Measurements from ENCODE around the gene ATP7B.

The ATP7B gene

GRCh38 chr13:51997186-51997585 is 14.1 kb downstream of the ATP7B start:
- DNase-seq (no peak), ATAC-seq (ENCODE audit: insufficient read depth, low read depth) (no peak)
- Histone ChIP-seq H3K4me3 (ENCODE audit: low read depth in 1 of 2, low read length in 2 of 2) (no peak overlapping the region), H3K27ac (ENCODE audit: low read length) (no peak overlapping the region), H3K36me3 (ENCODE audit: insufficient read depth, low read length) (no peaks in the 10 kb centered on the region), H4K20me1 (ENCODE audit: insufficient read depth, low read length) (no peaks in the 10 kb centered on the region), H3K27me3 (ENCODE audit: insufficient read depth, low read length, poor library complexity) (peaks cover 18% of the 10 kb centered on the region), H3K9ac (ENCODE audit: low read depth, low read length) (no peak overlapping the region), H2AFZ (ENCODE audit: low read depth, low read length) (no peak overlapping the region), H3K9me3 (ENCODE audit: insufficient read depth, low read length, severe bottlenecking) (no peaks in the 10 kb centered on the region), H3K79me2 (ENCODE audit: insufficient read depth, low read length) (no peaks in the 10 kb centered on the region), H3K4me2 (ENCODE audit: insufficient read depth, low read length) (no peak overlapping the region), H3K4me1 (ENCODE audit: insufficient read depth, low read length) (no peaks in the 10 kb centered on the region)
- TF ChIP-seq CTCF (IDR thresholded peaks at IDR 0.05; ENCODE audit: borderline replicate concordance, extremely low read depth, low read length, poor library complexity, severe bottlenecking) (no peak), EZH2 (IDR thresholded peaks at IDR 0.05; ENCODE audit: borderline replicate concordance, low read depth, low read length, severe bottlenecking) (no peak)

- no peaks in the 10 kb centered on the region for H3K9me3 ChIP-seq (ENCODE audit: insufficient read depth, low read length, severe bottlenecking)
- H3K27me3 ChIP-seq (ENCODE audit: insufficient read depth, low read length, poor library complexity) = peaks cover 18% of the 10 kb centered on the region
- TF ChIP-seq EZH2 (IDR thresholded peaks at IDR 0.05; ENCODE audit: borderline replicate concordance, low read depth, low read length, severe bottlenecking) (no peak), CTCF (IDR thresholded peaks at IDR 0.05; ENCODE audit: borderline replicate concordance, extremely low read depth, low read length, poor library complexity, severe bottlenecking) (no peak)
- ATAC-seq (ENCODE audit: insufficient read depth, low read depth) (no peak), DNase-seq (no peak)
- H3K4me2 ChIP-seq (ENCODE audit: insufficient read depth, low read length) = no peak overlapping the region
- no peaks in the 10 kb centered on the region for H4K20me1 ChIP-seq (ENCODE audit: insufficient read depth, low read length)
- H3K79me2 ChIP-seq (ENCODE audit: insufficient read depth, low read length) = no peaks in the 10 kb centered on the region
- H3K27ac ChIP-seq (ENCODE audit: low read length) = no peak overlapping the region
- no peak overlapping the region for H3K9ac ChIP-seq (ENCODE audit: low read depth, low read length)
- H3K36me3 ChIP-seq (ENCODE audit: insufficient read depth, low read length) = no peaks in the 10 kb centered on the region
- no peaks in the 10 kb centered on the region for H3K4me1 ChIP-seq (ENCODE audit: insufficient read depth, low read length)
- no peak overlapping the region for H3K4me3 ChIP-seq (ENCODE audit: low read depth in 1 of 2, low read length in 2 of 2)
- H2AFZ ChIP-seq (ENCODE audit: low read depth, low read length) = no peak overlapping the region
Observed at GRCh38 chr13:51996641-51997040, 14.6 kb downstream of the ATP7B start.

- H4K20me1 ChIP-seq (ENCODE audit: insufficient read depth, low read length) = no peaks in the 10 kb centered on the region
- TF ChIP-seq EZH2 (IDR thresholded peaks at IDR 0.05; ENCODE audit: borderline replicate concordance, low read depth, low read length, severe bottlenecking) = no peak
- TF ChIP-seq CTCF (IDR thresholded peaks at IDR 0.05; ENCODE audit: borderline replicate concordance, extremely low read depth, low read length, poor library complexity, severe bottlenecking) = no peak
- no peak overlapping the region for H3K4me2 ChIP-seq (ENCODE audit: insufficient read depth, low read length)
- no peaks in the 10 kb centered on the region for H3K9me3 ChIP-seq (ENCODE audit: insufficient read depth, low read length, severe bottlenecking)
- no peak overlapping the region for H2AFZ ChIP-seq (ENCODE audit: low read depth, low read length)
- ATAC-seq (ENCODE audit: insufficient read depth, low read depth) = no peak; the same call in 2 of the 3 replicates
- no peak for DNase-seq
- H3K9ac ChIP-seq (ENCODE audit: low read depth, low read length) = no peak overlapping the region
- no peak overlapping the region for H3K27ac ChIP-seq (ENCODE audit: low read length)
- no peaks in the 10 kb centered on the region for H3K4me1 ChIP-seq (ENCODE audit: insufficient read depth, low read length)
- H3K79me2 ChIP-seq (ENCODE audit: insufficient read depth, low read length) = no peaks in the 10 kb centered on the region
- H3K4me3 ChIP-seq (ENCODE audit: low read depth in 1 of 2, low read length in 2 of 2) = no peak overlapping the region
- peaks cover 18% of the 10 kb centered on the region for H3K27me3 ChIP-seq (ENCODE audit: insufficient read depth, low read length, poor library complexity)
- H3K36me3 ChIP-seq (ENCODE audit: insufficient read depth, low read length) = no peaks in the 10 kb centered on the region
Observed at GRCh38 chr13:51995677-51996551, 15.3 kb downstream of the ATP7B start.

All from DND-41 (cell line).